Progenitor cell of endocrine pancreas (in vitro differentiated cells): ENCODE measurements around the gene PIM1. TPM values are rescaled to one million over a fixed set of nuclear protein-coding genes. Genes with fewer than 3 reads are reported as not detected.

Source experiments
- DNase-seq: peaks from one replicate; pipeline ENCODE4 v3.0.0; 2021; ENCODE audit warnings: low spot score; ENCODE audit not compliant: unreplicated experiment
- H3K27ac Mint-ChIP-seq: 2 replicates; pipeline ENCODE4 v1.8.0; 2021; ENCODE audit warnings: mild to moderate bottlenecking, moderate library complexity, mixed read lengths
- H3K27me3 Mint-ChIP-seq: 2 replicates; pipeline ENCODE4 v1.8.0; 2021; ENCODE audit warnings: mixed read lengths
- H3K36me3 Mint-ChIP-seq: 2 replicates; pipeline ENCODE4 v1.8.0; 2022; ENCODE audit warnings: mixed read lengths; ENCODE audit not compliant: insufficient read depth
- H3K4me1 Mint-ChIP-seq: 2 replicates; pipeline ENCODE4 v1.8.0; 2021; ENCODE audit warnings: low read depth, mixed read lengths
- H3K4me3 Mint-ChIP-seq: 2 replicates; pipeline ENCODE4 v1.8.0; 2021; ENCODE audit warnings: low read depth, mild to moderate bottlenecking, moderate library complexity, mixed read lengths
- H3K9me3 Mint-ChIP-seq: 2 replicates; pipeline ENCODE4 v1.8.0; 2021; ENCODE audit warnings: low read depth, mixed read lengths
- total RNA-seq: library from RNA; stranded (reverse); gene quantifications from 2 replicates; pipeline ENCODE4 v1.2.1, GENCODE V29; 2021
- TF ChIP-seq, protein P1 (sequence below): fragments of 200-600 bp; sonication (generic); IDR thresholded peaks from one replicate; pipeline ENCODE4 v1.5.0; 2021; ENCODE audit warnings: antibody characterized with exemption, mild to moderate bottlenecking; ENCODE audit not compliant: unreplicated experiment

PIM1 gene
- total RNA-seq, 1 donor from 2014 or later = 19.7 TPM

DNA sequence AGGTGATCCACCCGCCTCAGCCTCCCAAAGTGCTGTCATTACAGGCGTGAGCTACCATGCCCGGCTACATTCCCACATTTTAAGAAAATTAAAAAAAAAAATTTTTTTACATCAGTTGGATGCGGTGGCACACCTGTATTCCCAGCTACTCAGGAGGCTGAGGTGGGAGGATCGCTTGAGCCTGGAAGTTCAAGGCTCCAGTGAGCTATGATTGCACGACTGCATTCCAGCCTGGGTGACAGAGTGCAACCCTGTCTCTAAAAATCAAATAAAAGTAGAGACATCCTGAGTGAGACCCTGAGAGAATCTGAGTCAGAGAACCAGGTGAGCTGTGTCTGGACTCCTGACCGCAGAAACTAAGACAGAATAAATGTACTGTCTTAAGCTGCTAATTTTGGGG lies 38.8 kb downstream of the PIM1 start:
- no peak overlapping the region for H3K27ac Mint-ChIP-seq
- H3K27me3 Mint-ChIP-seq = peaks cover 11% of the 10 kb centered on the region
- TF ChIP-seq, protein P1, sequence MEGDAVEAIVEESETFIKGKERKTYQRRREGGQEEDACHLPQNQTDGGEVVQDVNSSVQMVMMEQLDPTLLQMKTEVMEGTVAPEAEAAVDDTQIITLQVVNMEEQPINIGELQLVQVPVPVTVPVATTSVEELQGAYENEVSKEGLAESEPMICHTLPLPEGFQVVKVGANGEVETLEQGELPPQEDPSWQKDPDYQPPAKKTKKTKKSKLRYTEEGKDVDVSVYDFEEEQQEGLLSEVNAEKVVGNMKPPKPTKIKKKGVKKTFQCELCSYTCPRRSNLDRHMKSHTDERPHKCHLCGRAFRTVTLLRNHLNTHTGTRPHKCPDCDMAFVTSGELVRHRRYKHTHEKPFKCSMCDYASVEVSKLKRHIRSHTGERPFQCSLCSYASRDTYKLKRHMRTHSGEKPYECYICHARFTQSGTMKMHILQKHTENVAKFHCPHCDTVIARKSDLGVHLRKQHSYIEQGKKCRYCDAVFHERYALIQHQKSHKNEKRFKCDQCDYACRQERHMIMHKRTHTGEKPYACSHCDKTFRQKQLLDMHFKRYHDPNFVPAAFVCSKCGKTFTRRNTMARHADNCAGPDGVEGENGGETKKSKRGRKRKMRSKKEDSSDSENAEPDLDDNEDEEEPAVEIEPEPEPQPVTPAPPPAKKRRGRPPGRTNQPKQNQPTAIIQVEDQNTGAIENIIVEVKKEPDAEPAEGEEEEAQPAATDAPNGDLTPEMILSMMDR = no peak
- no peaks in the 10 kb centered on the region for H3K36me3 Mint-ChIP-seq
- no peaks in the 10 kb centered on the region for H3K4me1 Mint-ChIP-seq
- no peak for DNase-seq
- H3K4me3 Mint-ChIP-seq = no peak overlapping the region
- H3K9me3 Mint-ChIP-seq = no peaks in the 10 kb centered on the region

DNA sequence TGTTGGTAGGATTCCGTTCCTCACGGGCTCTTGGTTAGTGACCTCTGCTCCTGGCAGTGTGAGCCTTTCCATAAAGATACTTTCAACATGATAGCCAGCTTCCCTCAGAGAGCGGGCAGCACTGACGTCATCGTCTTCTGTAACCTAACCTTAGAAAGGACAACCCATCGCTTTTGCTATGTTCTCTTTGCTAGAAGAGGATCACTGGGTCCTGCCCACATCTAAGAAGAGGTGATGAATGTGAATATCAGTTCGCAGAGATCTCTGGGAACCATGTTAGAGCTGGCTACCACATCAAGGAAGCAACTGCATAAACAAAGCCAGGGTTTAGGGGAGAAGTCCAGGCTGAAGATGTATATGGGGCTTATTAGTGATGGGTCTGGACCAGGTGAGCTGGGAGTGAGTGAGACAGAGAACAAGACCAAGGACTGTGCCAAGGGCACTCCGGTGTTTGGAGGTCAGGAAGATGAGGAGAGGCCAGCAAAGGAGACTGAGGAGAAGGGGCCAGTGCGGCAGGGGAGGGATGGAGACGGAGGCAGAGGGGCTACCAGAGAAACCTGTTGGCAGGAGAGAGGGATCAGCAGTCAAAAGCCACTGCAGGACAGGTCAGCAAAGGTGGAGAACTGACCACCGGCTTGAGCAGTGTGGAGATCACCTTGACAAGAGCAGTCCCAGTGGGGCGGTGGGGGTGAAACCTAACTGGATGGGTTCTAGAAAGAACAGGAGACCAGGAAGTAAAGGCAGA lies 39.7 kb downstream of the PIM1 start:
- H3K36me3 Mint-ChIP-seq = no peaks in the 10 kb centered on the region
- no peak for DNase-seq
- H3K4me3 Mint-ChIP-seq = no peak overlapping the region
- peaks cover 11% of the 10 kb centered on the region for H3K27me3 Mint-ChIP-seq
- no peak overlapping the region for H3K27ac Mint-ChIP-seq
- TF ChIP-seq, protein P1 = no peak
- H3K9me3 Mint-ChIP-seq = no peaks in the 10 kb centered on the region
- no peaks in the 10 kb centered on the region for H3K4me1 Mint-ChIP-seq

DNA sequence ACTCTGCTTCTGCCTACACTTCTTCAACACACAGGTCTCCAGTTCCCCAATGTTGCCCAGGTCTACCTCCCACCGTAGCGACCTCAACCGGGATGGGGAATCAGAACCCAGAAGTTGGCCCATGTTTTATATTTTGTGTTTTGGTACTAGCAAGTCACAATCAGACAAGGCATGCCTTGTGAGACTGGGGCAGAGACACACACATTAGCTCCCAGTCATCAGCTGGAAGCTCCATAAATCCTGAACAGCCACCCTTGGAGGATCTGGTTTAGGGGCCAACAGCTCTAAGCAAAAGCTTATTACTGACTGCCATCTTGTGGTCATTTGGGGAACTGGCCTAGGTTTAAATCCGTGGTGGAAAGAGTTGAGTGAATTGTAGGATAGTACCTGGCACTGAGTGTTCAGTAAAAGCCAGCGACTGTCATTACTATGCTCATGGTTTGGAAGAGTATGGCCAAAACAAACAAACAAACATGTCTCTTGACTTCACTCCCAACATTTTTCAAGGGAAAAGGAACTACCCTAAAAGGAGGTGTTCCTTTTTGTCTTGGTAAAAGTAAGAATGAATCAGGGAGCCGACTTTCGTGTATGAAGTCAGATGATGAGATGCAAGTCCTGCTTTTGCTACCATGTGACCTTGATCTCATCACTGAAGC lies 40.5 kb downstream of the PIM1 start:
- TF ChIP-seq, protein P1 = peak; percentile 92
- Mint-ChIP-seq H3K4me3 (no peak overlapping the region), H3K27ac (no peak overlapping the region), H3K27me3 (peaks cover 11% of the 10 kb centered on the region), H3K4me1 (no peaks in the 10 kb centered on the region), H3K9me3 (no peaks in the 10 kb centered on the region), H3K36me3 (no peaks in the 10 kb centered on the region)
- DNase-seq = peak; percentile 67

DNA sequence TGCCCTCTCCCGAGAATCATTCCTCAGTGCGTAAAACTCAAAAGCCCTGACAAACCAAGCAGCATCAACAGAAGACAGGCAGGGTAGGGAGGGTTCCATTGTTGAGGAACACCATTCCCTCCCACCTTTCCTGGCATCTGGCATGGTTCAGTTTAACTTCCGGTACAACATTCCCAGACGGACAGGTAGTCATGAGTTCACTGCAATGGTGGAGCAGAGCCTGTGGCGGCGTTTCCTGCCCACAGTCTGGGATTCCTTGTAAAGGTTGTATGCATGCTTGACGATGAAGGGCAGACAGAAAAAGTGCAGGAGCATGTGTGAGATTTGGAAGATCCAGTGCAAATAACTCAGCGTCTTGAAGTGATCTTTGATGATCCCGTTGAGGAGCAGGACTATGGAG lies 42.3 kb downstream of the PIM1 start:
- Mint-ChIP-seq H3K27me3 (peaks cover 11% of the 10 kb centered on the region), H3K27ac (no peak overlapping the region), H3K9me3 (no peaks in the 10 kb centered on the region), H3K4me3 (no peak overlapping the region), H3K36me3 (no peaks in the 10 kb centered on the region), H3K4me1 (no peaks in the 10 kb centered on the region)
- TF ChIP-seq, protein P1 = no peak
- no peak for DNase-seq

DNA sequence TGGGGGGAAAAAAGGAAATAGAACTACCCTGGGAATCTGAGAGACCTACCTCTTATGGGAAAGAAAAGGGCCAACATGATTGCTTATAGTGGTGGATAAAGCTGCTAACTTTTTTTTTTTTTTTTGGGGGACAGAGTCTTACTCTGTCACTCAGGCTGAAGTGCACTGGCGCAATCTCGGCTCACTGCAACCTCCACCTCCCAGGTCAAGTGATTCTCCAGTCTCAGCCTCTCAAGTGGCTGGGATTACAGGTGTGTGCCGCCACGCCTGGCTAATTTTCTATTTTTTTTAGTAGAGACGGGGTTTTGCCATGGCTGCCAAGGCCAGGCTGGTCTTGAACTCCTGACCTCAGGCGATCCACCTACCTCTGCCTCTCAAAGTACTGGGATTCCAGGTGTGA lies 48.1 kb downstream of the PIM1 start:
- Mint-ChIP-seq H3K36me3 (no peaks in the 10 kb centered on the region), H3K9me3 (no peaks in the 10 kb centered on the region)

More for the DNA sequence above, 48.1 kb downstream of the PIM1 start:
- no peaks in the 10 kb centered on the region for H3K27me3 Mint-ChIP-seq
- TF ChIP-seq, protein P1 = no peak
- H3K27ac Mint-ChIP-seq = no peak overlapping the region
- DNase-seq = no peak
- H3K4me1 Mint-ChIP-seq = peaks cover 9% of the 10 kb centered on the region
- H3K4me3 Mint-ChIP-seq = no peak overlapping the region
